Mucosa of rectum (tissue), 2 donors: ENCODE results near the gene RBKS.
"Not testable (repeated sequence)": the region's sequence is repeated elsewhere in the genome, so short reads cannot be mapped to it uniquely, and the experiment has no call there.

Experiments used
- H3K27ac ChIP-seq, 2 donors: one replicate each; pipeline ENCODE4 v1.7.0; 2013; ENCODE audit warnings: inconsistent platforms in 2 of 2, low read depth in 2 of 2, low read length in 2 of 2
- H3K27me3 ChIP-seq, 2 donors: one replicate each; pipeline ENCODE4 v1.7.0; 2013; ENCODE audit warnings: low read length in 2 of 2; ENCODE audit not compliant: control insufficient read depth in 2 of 2, insufficient read depth in 2 of 2
- H3K36me3 ChIP-seq, 2 donors: one replicate each; pipeline ENCODE4 v1.7.0; 2013; ENCODE audit warnings: low read length in 2 of 2; ENCODE audit not compliant: control insufficient read depth in 2 of 2, insufficient read depth in 2 of 2
- H3K4me1 ChIP-seq, 2 donors: one replicate each; pipeline ENCODE4 v1.7.0; 2013; ENCODE audit warnings: low read length in 2 of 2, mild to moderate bottlenecking in 1 of 2; ENCODE audit not compliant: control insufficient read depth in 2 of 2, insufficient read depth in 2 of 2
- H3K4me3 ChIP-seq, 2 donors: one replicate each; pipeline ENCODE4 v1.7.0; 2013; ENCODE audit warnings: low read length in 2 of 2
- H3K9ac ChIP-seq, 2 donors: one replicate each; pipeline ENCODE4 v1.7.0; 2013; ENCODE audit warnings: low read length in 2 of 2, low read depth in 1 of 2, mild to moderate bottlenecking in 1 of 2
- H3K9me3 ChIP-seq, 2 donors: one replicate each; pipeline ENCODE4 v1.7.0; 2013; ENCODE audit warnings: low read length in 2 of 2; ENCODE audit not compliant: control insufficient read depth in 2 of 2
- donor health status: healthy.
- donor health status: Normal muscosa, but diverticular disease.

Gene RBKS

DNA sequence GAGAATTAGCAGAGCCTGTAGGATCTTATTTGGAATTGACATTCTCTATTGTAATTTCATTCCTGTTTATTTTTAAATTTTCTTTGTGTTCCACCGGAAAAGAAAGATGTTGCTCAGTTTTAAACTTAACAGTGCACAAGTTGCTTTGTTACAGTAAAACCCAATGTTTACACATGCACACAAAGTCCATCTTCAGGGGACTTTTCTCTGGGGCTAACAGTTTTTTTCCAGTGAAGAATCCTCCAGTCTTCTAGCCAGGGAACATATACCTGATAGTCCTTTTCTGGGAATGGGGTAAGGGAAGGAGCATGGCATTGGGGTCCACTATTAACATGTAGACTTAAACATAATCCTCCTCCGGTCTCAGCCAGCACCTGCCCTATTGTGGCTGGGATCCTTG is 143.9 kb downstream of the RBKS start:
- H3K36me3 ChIP-seq = no peaks in the 10 kb centered on the region

DNA sequence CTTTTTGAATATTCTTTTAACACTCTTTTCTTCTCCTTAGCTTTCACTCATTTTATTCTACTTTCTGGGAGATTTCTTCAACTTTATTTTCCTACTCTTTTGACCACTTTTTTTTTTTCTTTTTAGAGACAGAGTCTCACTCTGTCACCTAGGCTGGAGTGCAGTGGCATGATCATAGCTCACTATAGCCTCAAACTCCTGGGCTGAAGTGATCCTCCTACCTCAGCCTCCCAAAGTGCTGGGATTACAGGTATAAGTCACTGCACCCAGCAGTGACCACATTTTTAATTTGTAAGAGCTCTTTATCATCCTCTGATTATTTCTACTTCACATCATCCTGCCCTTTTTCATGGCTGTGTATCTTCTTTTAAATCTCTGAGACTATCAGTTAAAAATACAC is 144.7 kb downstream of the RBKS start:
- H3K9me3 ChIP-seq, H3K36me3 ChIP-seq: not testable (repeated sequence)

More for the DNA sequence above, 143.9 kb downstream of the RBKS start:
- no peak overlapping the region for H3K9ac ChIP-seq
- H3K4me3 ChIP-seq = no peak overlapping the region
- H3K9me3 ChIP-seq = peaks cover 0 to 4% of the 10 kb centered on the region in 2 donors
- no peaks in the 10 kb centered on the region for H3K4me1 ChIP-seq
- no peak overlapping the region for H3K27ac ChIP-seq
- no peaks in the 10 kb centered on the region for H3K27me3 ChIP-seq

DNA sequence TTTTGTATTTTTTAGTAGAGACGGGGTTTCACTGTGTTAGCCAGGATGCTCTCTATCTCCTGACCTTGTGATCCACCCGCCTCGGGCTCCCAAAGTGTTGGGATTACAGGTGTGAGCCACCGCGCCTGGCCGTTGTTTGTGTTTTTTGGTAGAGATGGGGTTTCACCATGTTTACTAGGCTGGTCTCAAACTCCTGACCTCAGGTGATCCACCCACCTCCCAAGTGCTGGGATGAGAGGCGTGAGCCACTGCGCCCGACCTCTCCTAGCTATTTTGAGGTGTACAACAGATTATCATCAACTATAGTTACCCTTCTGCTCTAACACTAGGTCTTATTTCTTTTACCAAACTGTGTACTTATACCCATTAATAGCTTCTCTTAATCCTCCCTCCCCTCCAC is 147.6 kb downstream of the RBKS start:
- H3K9me3 ChIP-seq = no peaks in the 10 kb centered on the region
- no peaks in the 10 kb centered on the region for H3K27me3 ChIP-seq
- no peak overlapping the region for H3K4me3 ChIP-seq
- H3K36me3 ChIP-seq = no peaks in the 10 kb centered on the region
- H3K27ac ChIP-seq = no peak overlapping the region
- peaks cover 0 to 3% of the 10 kb centered on the region in 2 donors for H3K4me1 ChIP-seq
- H3K9ac ChIP-seq = no peak overlapping the region

More for the DNA sequence above, 144.7 kb downstream of the RBKS start:
- H3K27me3 ChIP-seq, H3K9ac ChIP-seq, H3K4me1 ChIP-seq, H3K27ac ChIP-seq, H3K4me3 ChIP-seq: not testable (repeated sequence)

DNA sequence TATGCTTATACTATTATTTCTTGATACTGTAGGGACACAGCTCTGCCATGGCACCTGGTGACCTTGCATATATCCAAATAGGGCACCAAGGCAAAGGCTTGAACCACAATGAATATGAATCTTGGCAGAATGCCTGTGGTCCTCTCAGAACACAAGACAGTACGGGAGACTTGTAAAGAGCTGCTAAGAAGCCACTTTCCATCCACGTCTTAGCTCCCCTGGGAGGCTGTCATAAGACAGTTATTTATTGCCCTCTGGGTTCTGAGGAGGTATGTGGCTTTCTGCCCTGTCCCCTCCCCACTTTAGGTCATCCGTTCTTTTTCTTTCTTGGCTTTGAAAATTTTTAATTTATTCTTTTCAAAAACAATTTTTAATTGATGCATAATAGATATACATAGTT is 148.5 kb downstream of the RBKS start:
- Histone ChIP-seq H3K9me3 (no peaks in the 10 kb centered on the region), H3K36me3 (no peaks in the 10 kb centered on the region), H3K9ac (no peak overlapping the region), H3K27ac (no peak overlapping the region), H3K27me3 (no peaks in the 10 kb centered on the region), H3K4me3 (no peak overlapping the region), H3K4me1 (peaks cover 0 to 3% of the 10 kb centered on the region in 2 donors)

DNA sequence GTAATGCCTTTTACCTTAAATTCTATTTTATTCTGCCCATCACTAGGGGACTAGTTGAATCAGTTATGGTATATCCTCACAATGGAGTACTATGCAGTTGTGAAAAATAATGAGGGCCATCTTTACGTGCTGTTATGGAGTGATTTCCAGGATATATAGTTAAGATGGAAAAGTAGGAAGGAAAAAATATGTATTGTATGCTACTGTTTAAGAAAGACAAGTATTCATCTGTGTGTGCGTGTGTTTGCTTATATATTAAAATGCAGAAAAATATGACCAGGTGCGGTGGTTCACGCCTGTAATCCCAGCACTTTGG is 151.2 kb downstream of the RBKS start:
- Histone ChIP-seq H3K27me3 (no peaks in the 10 kb centered on the region), H3K36me3 (no peaks in the 10 kb centered on the region), H3K27ac (no peak overlapping the region), H3K9me3 (no peaks in the 10 kb centered on the region), H3K4me1 (peaks cover 2 to 12% of the 10 kb centered on the region in 2 donors), H3K9ac (no peak overlapping the region), H3K4me3 (no peak overlapping the region)

DNA sequence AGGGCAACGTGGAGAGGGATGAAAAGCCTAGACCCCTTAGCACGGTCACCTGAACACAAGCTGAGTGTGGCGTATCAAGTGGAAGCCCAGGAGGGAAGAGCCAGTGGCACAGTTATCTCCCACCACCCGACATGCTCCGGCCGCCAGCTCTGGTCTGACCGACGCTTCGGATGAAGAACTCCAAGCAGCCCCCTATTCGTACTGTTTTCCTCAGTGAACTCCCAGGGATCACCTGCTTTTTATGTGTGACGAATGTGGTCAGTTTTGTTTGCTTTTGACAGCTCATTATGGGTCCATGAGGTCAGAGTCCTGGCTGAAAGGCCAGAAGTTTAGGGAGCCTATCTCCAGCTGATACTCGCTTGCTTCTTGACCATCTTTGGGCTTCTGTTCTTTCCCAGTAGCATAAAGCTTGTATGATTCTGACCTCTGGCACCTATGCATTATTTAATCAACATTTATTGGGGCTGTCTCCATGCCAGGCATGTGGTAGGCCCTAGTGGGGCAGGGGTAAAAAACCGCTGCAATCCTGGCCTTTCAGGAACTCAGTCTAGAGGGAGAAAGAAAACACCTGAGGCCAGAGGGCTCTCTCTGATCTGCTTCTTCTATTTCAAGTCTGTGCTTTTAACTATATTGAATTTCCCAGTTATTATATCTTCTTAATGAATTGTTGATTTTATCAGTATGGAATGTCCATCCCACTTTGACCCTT is 151.7 kb downstream of the RBKS start:
- Histone ChIP-seq H3K9ac (no peak overlapping the region), H3K27ac (no peak overlapping the region)

DNA sequence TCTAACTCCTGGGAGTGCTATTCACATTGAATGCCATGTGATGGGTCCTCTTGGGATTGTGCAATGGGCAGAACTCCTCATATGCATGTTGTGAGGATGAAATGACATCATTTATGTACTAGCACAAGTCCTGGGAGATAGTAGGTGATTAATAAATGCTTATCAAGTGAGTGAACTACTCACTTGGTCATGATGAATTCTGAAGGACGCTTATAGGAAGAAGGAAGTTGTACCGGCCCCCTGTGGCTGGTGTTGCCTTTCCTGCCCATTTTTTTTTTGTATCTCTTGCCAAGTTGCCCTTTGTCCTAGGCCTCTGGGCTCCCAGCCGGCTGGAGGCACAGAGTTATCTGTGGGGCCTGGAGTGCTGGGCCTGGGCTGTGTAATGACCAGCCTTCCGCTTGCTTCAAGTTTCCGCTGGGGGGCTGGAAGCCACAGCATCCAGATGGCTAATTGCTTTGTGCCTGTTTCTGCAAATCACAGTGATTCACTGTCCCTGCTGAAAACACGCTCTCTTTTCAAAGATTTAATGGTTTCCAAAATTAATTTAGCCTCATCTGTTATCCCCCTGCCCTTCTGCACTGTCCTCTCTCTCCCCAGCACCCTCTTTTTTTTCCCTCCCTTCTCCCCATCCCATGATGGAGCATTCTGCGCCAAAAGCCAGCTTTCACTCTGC is 152.4 kb downstream of the RBKS start:
- Histone ChIP-seq H3K36me3 (no peaks in the 10 kb centered on the region), H3K9me3 (no peaks in the 10 kb centered on the region), H3K27ac (no peak overlapping the region), H3K9ac (no peak overlapping the region), H3K4me3 (no peak overlapping the region), H3K27me3 (no peaks in the 10 kb centered on the region), H3K4me1 (peaks cover 2 to 12% of the 10 kb centered on the region in 2 donors)

More for the DNA sequence above, 151.7 kb downstream of the RBKS start:
- H3K9me3 ChIP-seq = no peaks in the 10 kb centered on the region
- H3K4me1 ChIP-seq = peaks cover 2 to 12% of the 10 kb centered on the region in 2 donors
- H3K36me3 ChIP-seq = no peaks in the 10 kb centered on the region
- H3K4me3 ChIP-seq = no peak overlapping the region
- H3K27me3 ChIP-seq = no peaks in the 10 kb centered on the region

DNA sequence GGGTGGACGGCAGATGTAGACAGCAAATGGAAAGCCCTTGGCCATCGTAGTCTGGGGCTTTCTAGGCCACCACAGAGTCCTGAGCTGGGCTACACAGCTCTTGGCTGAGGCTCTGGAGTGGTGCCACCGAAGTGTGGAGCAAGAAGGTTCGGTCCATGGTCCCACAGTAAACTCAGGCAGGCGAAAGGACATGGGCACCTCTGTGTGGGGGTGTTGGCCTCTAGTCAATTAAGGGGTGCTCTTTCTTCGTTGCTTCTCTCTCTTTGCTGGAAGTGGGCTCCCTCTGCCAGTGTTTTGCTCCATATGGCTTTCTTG is 153.3 kb downstream of the RBKS start:
- no peaks in the 10 kb centered on the region for H3K9me3 ChIP-seq
- peaks cover 2 to 12% of the 10 kb centered on the region in 2 donors for H3K4me1 ChIP-seq
- no peak overlapping the region for H3K9ac ChIP-seq
- H3K27ac ChIP-seq = no peak overlapping the region
- H3K27me3 ChIP-seq = no peaks in the 10 kb centered on the region
- no peaks in the 10 kb centered on the region for H3K36me3 ChIP-seq
- no peak overlapping the region for H3K4me3 ChIP-seq

DNA sequence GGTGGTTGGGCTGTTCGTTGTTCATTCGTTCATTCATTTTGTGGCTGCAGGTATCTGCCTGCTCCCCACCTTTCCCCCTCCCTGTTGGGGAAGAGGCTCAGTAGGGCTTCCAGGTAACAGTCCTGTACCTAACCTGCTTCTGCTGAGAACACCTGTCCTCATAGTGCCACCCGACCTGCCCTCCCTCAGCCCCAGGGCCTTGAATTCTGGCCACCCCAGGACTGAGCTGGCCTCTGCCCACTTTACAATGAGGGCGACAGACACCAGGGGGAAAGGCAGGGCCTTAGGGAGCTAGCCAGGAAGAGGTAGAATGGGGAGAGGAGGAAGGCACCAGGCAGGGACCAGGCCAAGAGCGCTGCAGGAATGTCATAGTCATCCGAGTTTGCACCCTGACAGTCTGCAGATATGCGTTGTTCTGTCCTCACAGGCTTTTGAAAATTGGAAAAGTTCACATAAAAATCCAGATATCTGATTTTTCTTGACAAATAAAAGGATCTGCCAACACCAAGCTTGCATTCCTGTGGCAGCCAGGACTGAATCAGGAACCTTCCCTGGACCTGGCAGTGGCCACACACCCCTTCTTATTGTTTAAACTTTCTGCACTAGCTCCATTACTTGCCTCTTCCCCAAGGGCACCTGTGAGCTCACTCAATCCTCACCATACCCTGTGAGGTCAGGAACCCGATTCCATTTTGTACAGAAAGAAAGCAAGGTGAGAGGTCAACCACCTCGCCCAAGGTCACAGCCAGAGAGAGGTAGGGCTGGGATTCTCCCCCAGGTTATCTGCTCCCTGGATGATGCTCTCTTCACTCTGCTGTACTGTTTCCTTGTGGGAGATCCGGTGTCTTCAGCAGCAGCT is 153.9 kb downstream of the RBKS start:
- Histone ChIP-seq H3K36me3 (no peaks in the 10 kb centered on the region), H3K9ac (peak overlapping the region; percentile 34 to 66), H3K4me1 (peaks cover 2 to 12% of the 10 kb centered on the region in 2 donors), H3K27ac (peak overlapping the region; percentile 25 to 58), H3K9me3 (no peaks in the 10 kb centered on the region), H3K4me3 (peak overlapping the region; percentile 61 to 73), H3K27me3 (no peaks in the 10 kb centered on the region)

DNA sequence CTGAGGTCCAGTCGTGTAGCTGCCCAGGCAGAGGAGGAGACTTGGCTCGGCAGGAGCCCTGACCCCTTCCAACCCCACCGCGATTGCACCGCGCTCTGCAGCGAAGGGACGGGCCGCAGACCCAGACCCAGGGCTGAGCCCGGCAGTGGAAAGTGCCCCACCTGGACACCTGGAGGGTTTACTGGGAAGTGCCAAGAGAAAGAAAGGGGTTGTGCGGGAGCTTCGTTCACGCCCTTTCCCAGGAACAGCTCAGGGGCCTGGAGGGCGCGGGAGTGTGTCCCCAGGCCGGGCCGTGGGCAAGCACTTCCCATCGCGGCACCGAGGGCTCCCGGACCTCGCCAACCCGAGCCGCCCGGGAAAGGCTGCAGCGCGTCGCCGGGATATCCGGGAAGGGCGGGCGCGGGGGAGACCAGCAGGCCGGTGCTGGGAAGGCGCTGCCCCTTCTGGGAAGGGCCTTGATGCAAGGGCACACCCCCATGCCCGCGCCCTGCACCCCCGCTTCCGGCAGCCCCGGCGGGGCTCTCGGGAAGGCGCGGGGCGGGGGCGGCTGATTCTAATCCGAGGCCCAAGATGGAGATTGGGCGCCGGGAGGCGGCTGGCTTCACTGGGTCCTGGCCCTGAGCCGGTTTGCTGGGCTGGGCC is 154.8 kb downstream of the RBKS start:
- H3K36me3 ChIP-seq = no peaks in the 10 kb centered on the region
- H3K4me1 ChIP-seq = peaks cover 2 to 12% of the 10 kb centered on the region in 2 donors
- H3K9me3 ChIP-seq = no peaks in the 10 kb centered on the region
- H3K27ac ChIP-seq = peak overlapping the region; percentile 50 to 58
- H3K9ac ChIP-seq = peak overlapping the region; percentile 48 to 66
- H3K27me3 ChIP-seq = no peaks in the 10 kb centered on the region
- peak overlapping the region; percentile 61 to 73 for H3K4me3 ChIP-seq
